ENCODE results near the gene RARB. TPM values are rescaled to one million over a fixed set of nuclear protein-coding genes. Genes with fewer than 3 reads are reported as not detected.

RARB gene
- total RNA-seq, 1 experiment from 2014 or later: 31.3 TPM

GRCh38 chr3:25585361-25586166, 157.5 kb downstream of the RARB start:
- no peak overlapping the region for H3K27ac Mint-ChIP-seq (ENCODE audit: unreplicated experiment)
- no peaks in the 10 kb centered on the region for H3K36me3 Mint-ChIP-seq (ENCODE audit: insufficient read depth, unreplicated experiment)
- DNase-seq: no peak
- H3K27me3 Mint-ChIP-seq (ENCODE audit: unreplicated experiment): no peaks in the 10 kb centered on the region
- CTCF ChIA-PET: interaction anchor here (0.6 kb wide), 1 partner anchor 775 kb away, joined by 4 read pairs; no protein-coding TSS in a partner anchor
- peaks cover 4% of the 10 kb centered on the region for H3K9me3 Mint-ChIP-seq (ENCODE audit: low read depth, unreplicated experiment)
- no TSS peak for BruUV-seq (replicated peaks)
- H3K4me3 Mint-ChIP-seq (ENCODE audit: low read depth, unreplicated experiment): no peak overlapping the region
- TF ChIP-seq CTCF (IDR thresholded peaks at IDR 0.05; ENCODE audit: unreplicated experiment): no peak
- intact Hi-C loops (cut with micrococcal nuclease; ENCODE audit: unreplicated experiment): no loop called here
- peaks cover 32% of the 10 kb centered on the region for H3K4me1 Mint-ChIP-seq (ENCODE audit: low read depth, unreplicated experiment)

DNA sequence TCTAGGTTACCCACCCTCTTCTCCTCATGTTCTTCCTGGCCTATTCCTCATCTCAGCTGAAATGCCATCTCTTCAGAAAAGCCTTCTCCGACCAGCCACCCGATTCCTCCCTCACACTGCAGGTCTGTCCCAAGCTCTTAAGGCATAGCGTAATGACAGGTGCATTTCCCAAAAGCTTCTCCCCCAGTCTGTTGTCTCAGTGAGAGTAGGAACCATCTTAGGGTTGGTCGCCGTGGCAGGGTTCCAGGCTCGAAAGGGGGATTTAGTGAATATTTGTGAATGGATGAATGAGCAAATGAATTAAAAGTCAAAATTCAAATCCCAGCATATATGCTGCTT, 158.1 kb downstream of the RARB start:
- H3K4me1 Mint-ChIP-seq (ENCODE audit: low read depth, unreplicated experiment): peaks cover 32% of the 10 kb centered on the region
- H3K36me3 Mint-ChIP-seq (ENCODE audit: insufficient read depth, unreplicated experiment): no peaks in the 10 kb centered on the region
- BruUV-seq (replicated peaks): no TSS peak
- DNase-seq: no peak
- no peak overlapping the region for H3K4me3 Mint-ChIP-seq (ENCODE audit: low read depth, unreplicated experiment)
- CTCF ChIA-PET: no interaction called here
- H3K27me3 Mint-ChIP-seq (ENCODE audit: unreplicated experiment): no peaks in the 10 kb centered on the region
- no peak overlapping the region for H3K27ac Mint-ChIP-seq (ENCODE audit: unreplicated experiment)
- peaks cover 4% of the 10 kb centered on the region for H3K9me3 Mint-ChIP-seq (ENCODE audit: low read depth, unreplicated experiment)
- no peak for TF ChIP-seq CTCF (IDR thresholded peaks at IDR 0.05; ENCODE audit: unreplicated experiment)
- intact Hi-C loops (cut with micrococcal nuclease; ENCODE audit: unreplicated experiment): no loop called here

DNA sequence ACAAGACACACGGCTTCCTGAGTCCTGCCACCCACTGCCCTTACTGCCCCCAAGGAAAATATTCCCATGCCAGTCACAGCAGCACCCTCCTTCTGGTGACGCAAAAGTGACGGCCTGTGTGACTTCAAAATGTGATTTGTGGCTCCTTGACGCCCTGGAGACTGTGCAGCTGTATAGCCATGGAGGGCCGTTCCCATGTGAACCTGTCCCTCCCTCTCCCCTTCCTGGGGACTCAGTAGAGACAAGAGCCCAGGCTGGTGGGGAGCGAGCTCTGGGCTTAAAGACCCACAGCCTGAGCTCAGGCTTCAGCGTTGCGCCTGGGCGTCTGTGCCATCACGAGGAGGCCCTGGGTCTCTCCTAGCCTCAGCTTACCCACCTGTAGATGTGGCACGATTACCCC, 158.5 kb downstream of the RARB start:
- no peak overlapping the region for H3K27ac Mint-ChIP-seq (ENCODE audit: unreplicated experiment)
- TF ChIP-seq CTCF (IDR thresholded peaks at IDR 0.05; ENCODE audit: unreplicated experiment): no peak
- peaks cover 31% of the 10 kb centered on the region for H3K4me1 Mint-ChIP-seq (ENCODE audit: low read depth, unreplicated experiment)
- H3K27me3 Mint-ChIP-seq (ENCODE audit: unreplicated experiment): no peaks in the 10 kb centered on the region
- CTCF ChIA-PET: no interaction called here
- no peaks in the 10 kb centered on the region for H3K36me3 Mint-ChIP-seq (ENCODE audit: insufficient read depth, unreplicated experiment)
- no peak overlapping the region for H3K4me3 Mint-ChIP-seq (ENCODE audit: low read depth, unreplicated experiment)
- intact Hi-C loops (cut with micrococcal nuclease; ENCODE audit: unreplicated experiment): no loop called here
- peaks cover 4% of the 10 kb centered on the region for H3K9me3 Mint-ChIP-seq (ENCODE audit: low read depth, unreplicated experiment)
- BruUV-seq (replicated peaks): no TSS peak
- DNase-seq: no peak

GRCh38 chr3:25587094-25587493, 159.0 kb downstream of the RARB start:
- intact Hi-C loops (cut with micrococcal nuclease; ENCODE audit: unreplicated experiment): no loop called here
- no peak overlapping the region for H3K27ac Mint-ChIP-seq (ENCODE audit: unreplicated experiment)
- CTCF ChIA-PET: interaction anchor here (1.2 kb wide), 1 partner anchor 481 kb away, joined by 4 read pairs; no protein-coding TSS in a partner anchor
- no peak overlapping the region for H3K4me3 Mint-ChIP-seq (ENCODE audit: low read depth, unreplicated experiment)
- peaks cover 4% of the 10 kb centered on the region for H3K9me3 Mint-ChIP-seq (ENCODE audit: low read depth, unreplicated experiment)
- H3K4me1 Mint-ChIP-seq (ENCODE audit: low read depth, unreplicated experiment): peaks cover 26% of the 10 kb centered on the region
- no peak for DNase-seq
- no peak for TF ChIP-seq CTCF (IDR thresholded peaks at IDR 0.05; ENCODE audit: unreplicated experiment)
- no peaks in the 10 kb centered on the region for H3K27me3 Mint-ChIP-seq (ENCODE audit: unreplicated experiment)
- H3K36me3 Mint-ChIP-seq (ENCODE audit: insufficient read depth, unreplicated experiment): no peaks in the 10 kb centered on the region
- BruUV-seq (replicated peaks): no TSS peak
